ENCODE measurements around the gene SELENOO. TPM values are rescaled to one million over a fixed set of nuclear protein-coding genes. Genes with fewer than 3 reads are reported as not detected.

Gene SELENOO
- total RNA-seq, 1 experiment from 2014 or later = 34.3 TPM

DNA sequence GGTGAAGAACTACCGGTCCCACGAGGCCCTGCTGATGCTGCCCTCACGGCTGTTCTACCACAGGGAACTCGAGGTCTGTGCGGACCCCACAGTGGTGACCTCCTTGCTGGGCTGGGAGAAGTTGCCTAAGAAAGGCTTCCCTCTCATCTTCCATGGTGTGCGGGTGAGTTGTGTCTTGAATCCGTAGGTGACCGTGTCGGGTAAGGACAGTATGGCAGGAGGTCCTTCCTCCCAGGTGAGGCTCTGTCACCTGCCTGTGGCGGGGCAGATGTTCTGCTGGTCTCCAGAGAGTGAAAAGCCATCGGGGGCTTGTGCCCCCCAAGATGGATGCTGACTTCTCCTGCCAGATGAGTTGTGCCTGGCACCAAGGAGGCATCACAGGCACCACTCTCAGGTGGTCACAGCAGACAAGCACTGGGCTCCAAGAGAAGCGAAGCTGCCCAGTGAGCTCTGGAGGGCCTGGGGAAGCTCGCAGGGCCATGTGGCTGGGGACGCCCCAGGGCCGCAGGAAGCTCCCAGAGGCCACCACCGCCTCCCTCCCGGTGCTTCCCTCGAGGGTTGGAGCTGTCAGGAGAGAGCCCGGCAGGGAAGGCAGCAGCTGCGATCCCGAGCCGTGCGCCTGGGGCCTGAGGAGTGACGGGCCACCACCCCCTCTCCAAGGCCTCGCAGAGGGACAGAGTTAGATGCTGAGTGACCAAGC lies 47.6 kb upstream of the SELENOO start:
- CTCF ChIA-PET = no interaction called here
- H3K4me3 ChIP-seq (ENCODE audit: low read depth in 2 of 2, low read length in 2 of 2) = no peak overlapping the region
- no peak for ATAC-seq
- intact Hi-C loops (cut with micrococcal nuclease; ENCODE audit: unreplicated experiment) = no loop called here
- in situ Hi-C loops (cut with HindIII; ENCODE audit: low pct_unique_long_range_greater_than_20kb, low sequenced_read_pairs) = no loop called here
- DNase-seq (ENCODE audit: low read depth, low spot score) = no peak
- TF ChIP-seq, protein P1, sequence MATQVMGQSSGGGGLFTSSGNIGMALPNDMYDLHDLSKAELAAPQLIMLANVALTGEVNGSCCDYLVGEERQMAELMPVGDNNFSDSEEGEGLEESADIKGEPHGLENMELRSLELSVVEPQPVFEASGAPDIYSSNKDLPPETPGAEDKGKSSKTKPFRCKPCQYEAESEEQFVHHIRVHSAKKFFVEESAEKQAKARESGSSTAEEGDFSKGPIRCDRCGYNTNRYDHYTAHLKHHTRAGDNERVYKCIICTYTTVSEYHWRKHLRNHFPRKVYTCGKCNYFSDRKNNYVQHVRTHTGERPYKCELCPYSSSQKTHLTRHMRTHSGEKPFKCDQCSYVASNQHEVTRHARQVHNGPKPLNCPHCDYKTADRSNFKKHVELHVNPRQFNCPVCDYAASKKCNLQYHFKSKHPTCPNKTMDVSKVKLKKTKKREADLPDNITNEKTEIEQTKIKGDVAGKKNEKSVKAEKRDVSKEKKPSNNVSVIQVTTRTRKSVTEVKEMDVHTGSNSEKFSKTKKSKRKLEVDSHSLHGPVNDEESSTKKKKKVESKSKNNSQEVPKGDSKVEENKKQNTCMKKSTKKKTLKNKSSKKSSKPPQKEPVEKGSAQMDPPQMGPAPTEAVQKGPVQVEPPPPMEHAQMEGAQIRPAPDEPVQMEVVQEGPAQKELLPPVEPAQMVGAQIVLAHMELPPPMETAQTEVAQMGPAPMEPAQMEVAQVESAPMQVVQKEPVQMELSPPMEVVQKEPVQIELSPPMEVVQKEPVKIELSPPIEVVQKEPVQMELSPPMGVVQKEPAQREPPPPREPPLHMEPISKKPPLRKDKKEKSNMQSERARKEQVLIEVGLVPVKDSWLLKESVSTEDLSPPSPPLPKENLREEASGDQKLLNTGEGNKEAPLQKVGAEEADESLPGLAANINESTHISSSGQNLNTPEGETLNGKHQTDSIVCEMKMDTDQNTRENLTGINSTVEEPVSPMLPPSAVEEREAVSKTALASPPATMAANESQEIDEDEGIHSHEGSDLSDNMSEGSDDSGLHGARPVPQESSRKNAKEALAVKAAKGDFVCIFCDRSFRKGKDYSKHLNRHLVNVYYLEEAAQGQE (IDR thresholded peaks at IDR 0.05; ENCODE audit: insufficient read depth in 1 of 2, low read depth in 2 of 2, low read length in 1 of 2) = no peak
- TF ChIP-seq SIN3A (IDR thresholded peaks at IDR 0.05; ENCODE audit: borderline replicate concordance, insufficient read depth, low read depth, low read length) (no peak), TCF7L2 (IDR thresholded peaks at IDR 0.05; ENCODE audit: low read depth, low read length) (no peak), CTCF (IDR thresholded peaks at IDR 0.05) (no peak), POLR2AphosphoS5 (IDR thresholded peaks at IDR 0.05; ENCODE audit: low read depth, low read length) (no peak)
- no peaks in the 10 kb centered on the region for H3K4me1 ChIP-seq (ENCODE audit: control insufficient read depth, insufficient read depth, low read length)
- H3K27me3 ChIP-seq (ENCODE audit: control insufficient read depth, insufficient read depth, low read length) = no peaks in the 10 kb centered on the region
- no peak overlapping the region for H3K27ac ChIP-seq (ENCODE audit: low read length)
- POLR2A ChIA-PET = interaction anchor here (0.6 kb wide), 1 partner anchor 424 kb away, joined by 6 read pairs; no protein-coding TSS in a partner anchor
- BruUV-seq (replicated peaks) = no TSS peak
- no peaks in the 10 kb centered on the region for H3K9me3 ChIP-seq (ENCODE audit: control insufficient read depth, insufficient read depth, low read depth, low read length)
- no peaks in the 10 kb centered on the region for H3K36me3 ChIP-seq (ENCODE audit: control insufficient read depth, insufficient read depth, low read length)

DNA sequence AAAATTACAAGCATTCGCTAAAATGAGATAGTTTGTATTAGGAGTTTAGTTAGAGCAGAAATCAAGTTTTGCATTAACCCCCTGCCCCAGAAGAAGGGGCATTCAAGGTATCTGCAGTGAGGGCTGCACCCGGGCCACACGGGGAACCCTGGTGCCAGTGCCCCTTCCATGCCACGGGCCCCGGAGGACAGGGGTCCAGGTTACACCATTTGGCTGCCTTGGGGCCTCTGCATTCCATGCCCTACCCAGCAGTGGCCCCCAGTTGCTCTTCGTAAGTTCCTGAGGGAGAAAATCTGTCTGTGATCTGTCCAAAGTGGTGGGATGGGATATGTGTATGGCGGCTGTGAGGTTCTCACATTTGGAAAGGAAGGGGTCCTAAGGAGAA lies 47.1 kb upstream of the SELENOO start:
- Histone ChIP-seq H3K36me3 (ENCODE audit: control insufficient read depth, insufficient read depth, low read length) (no peaks in the 10 kb centered on the region), H3K27ac (ENCODE audit: low read length) (no peak overlapping the region), H3K4me1 (ENCODE audit: control insufficient read depth, insufficient read depth, low read length) (no peaks in the 10 kb centered on the region), H3K27me3 (ENCODE audit: control insufficient read depth, insufficient read depth, low read length) (no peaks in the 10 kb centered on the region), H3K4me3 (ENCODE audit: low read depth in 2 of 2, low read length in 2 of 2) (no peak overlapping the region), H3K9me3 (ENCODE audit: control insufficient read depth, insufficient read depth, low read depth, low read length) (no peaks in the 10 kb centered on the region)
- in situ Hi-C loops (cut with HindIII; ENCODE audit: low pct_unique_long_range_greater_than_20kb, low sequenced_read_pairs) (no loop called here), intact Hi-C loops (cut with micrococcal nuclease; ENCODE audit: unreplicated experiment) (no loop called here)
- POLR2A ChIA-PET = no interaction called here
- no TSS peak for BruUV-seq (replicated peaks)
- CTCF ChIA-PET = no interaction called here
- DNase-seq (ENCODE audit: low read depth, low spot score) (no peak), ATAC-seq (no peak)
- TF ChIP-seq SIN3A (IDR thresholded peaks at IDR 0.05; ENCODE audit: borderline replicate concordance, insufficient read depth, low read depth, low read length) (no peak), POLR2AphosphoS5 (IDR thresholded peaks at IDR 0.05; ENCODE audit: low read depth, low read length) (no peak), CTCF (IDR thresholded peaks at IDR 0.05) (no peak), TCF7L2 (IDR thresholded peaks at IDR 0.05; ENCODE audit: low read depth, low read length) (no peak)
- TF ChIP-seq, protein P1 (IDR thresholded peaks at IDR 0.05; ENCODE audit: insufficient read depth in 1 of 2, low read depth in 2 of 2, low read length in 1 of 2) = no peak
